GM21717 (cell line): Measurements from ENCODE around the gene TMEM63C.

Experiments used
- ATAC-seq: cut with Tn5 transposase; IDR thresholded peaks from one replicate; pipeline ENCODE4 v1.9.1; 2021; ENCODE audit warnings: mild to moderate bottlenecking, moderate library complexity; ENCODE audit not compliant: unreplicated experiment

The TMEM63C gene

GRCh38 chr14:77181603-77182437 lies at the start of gene TMEM63C:
Gene TMEM63C (plus strand): TSS chr14:77181798. CDS start chr14:77218814, 37,016 bp downstream.
- peak; percentile 74 for ATAC-seq

DNA sequence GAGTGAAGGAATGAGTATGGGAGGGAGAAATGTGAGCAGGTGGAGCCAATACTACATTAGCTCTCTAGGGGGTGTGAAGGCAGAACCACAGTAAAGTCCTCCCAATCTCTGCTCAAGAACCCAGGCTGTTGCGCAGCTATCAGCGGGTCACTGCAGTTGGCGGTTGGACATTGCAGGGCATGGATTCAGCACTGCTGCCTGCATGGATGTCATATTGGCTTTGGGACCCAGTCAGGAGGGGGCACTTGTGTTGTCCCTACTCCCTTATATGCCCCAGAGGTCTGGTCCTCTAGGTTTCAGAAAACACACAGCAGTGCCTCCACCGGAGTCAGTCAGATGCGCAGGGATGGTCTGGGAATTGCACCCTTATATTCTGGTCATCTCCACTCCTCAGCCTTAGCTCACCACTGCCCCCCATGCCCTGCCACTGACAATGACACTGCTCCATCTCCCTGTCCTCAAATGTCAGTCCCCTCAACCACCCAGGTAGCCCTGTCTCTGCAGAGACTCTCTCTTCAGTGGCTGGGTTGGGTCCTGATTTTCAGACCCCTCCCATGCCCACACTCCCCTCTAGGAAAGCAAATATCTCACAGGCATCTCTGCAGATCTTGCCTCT lies 49.6 kb upstream of the TMEM63C start:
- ATAC-seq, result no peak

DNA sequence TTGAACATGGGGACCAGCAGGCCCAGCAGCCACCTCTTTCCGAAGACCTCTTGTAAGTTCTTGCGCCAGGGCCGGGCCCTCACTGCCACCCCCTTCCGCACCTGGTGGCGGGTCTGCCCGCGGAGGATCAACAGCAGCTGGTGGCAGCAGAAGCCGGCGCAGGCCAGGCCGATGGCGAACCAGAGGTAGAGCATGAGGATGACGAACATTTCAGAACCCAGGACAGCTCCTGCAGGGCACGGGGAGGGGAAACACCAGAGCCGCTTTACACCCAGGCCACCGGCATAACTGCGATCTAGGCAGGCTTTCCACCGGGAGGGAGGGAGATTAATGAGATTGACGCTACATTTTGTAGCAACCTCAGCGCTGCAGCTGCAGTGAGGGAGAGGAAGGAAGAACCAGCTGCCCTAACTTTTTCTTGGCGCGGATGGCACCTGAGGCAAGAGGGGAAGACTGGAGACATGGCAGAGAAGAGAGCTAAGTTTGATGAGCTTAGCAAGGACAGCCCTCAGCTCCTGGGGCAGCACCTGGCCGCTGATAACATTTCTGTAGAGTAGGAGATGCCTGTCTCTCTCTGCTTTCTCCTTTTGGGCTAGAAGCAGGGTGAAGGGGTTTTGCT lies 47.8 kb upstream of the TMEM63C start:
- ATAC-seq, result no peak

DNA sequence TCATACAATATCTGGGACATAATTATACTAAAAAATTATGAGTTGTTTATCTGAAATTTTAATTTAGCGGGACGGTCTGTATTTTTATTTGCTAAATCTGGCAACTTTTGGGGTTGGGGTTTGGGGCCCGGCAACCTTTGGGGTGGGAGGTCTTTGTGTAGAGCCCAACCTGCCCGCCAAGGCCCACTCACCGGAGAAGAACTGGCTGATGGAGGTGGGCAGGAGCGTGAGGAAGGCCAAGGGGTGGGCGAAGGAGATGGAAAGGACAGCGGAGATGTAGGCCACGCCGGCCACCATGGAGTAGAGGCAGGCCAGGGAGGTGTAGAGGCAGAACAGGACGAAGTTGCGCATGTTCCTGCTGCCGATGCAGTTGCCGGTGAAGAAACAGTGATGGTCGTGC lies 42.6 kb upstream of the TMEM63C start:
- ATAC-seq, result no peak

GRCh38 chr14:77139540-77140358 lies 41.8 kb upstream of the TMEM63C start:
- ATAC-seq, result no peak

DNA sequence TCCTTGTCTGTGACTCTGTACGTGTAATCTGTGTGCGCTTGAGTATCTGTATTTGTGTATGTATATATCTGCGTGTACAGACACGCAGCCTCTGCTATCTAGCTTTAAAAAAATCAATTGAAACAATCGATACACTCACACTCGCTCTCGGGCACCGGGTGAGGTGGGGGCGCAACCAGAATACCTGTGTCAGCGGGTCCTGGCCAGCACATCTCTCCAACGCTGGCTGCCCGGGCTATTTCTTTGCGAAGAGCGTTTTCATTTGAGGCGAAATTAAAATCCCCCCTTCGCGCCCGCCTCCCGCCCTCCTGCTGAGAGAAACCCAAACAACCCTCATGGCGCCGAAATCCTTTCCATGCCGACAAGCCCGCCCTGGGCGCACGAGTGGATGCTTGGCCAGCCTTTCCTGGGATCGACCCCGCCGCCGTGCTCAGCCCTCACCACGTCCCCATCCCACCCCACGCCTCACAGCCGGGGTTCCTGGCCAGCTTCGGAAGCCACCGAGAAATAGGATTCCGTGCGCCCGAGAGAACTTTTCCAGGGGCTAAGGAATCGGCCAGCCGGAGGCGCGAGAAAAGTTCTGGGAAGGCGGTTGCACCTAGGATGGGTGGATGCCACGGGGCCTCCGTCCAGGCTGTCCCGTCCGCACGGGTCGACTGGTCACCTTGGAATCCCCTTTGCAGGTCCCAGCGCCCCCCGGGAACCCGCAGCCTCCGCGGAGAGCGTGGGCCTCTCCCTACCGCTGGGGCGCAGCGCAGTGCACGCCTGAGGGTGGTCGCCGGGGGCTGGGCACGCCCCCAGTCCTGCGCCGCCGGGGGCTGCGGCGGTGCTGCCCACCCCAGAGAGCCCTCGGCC lies 41.0 kb upstream of the TMEM63C start:
- ATAC-seq, result no peak

DNA sequence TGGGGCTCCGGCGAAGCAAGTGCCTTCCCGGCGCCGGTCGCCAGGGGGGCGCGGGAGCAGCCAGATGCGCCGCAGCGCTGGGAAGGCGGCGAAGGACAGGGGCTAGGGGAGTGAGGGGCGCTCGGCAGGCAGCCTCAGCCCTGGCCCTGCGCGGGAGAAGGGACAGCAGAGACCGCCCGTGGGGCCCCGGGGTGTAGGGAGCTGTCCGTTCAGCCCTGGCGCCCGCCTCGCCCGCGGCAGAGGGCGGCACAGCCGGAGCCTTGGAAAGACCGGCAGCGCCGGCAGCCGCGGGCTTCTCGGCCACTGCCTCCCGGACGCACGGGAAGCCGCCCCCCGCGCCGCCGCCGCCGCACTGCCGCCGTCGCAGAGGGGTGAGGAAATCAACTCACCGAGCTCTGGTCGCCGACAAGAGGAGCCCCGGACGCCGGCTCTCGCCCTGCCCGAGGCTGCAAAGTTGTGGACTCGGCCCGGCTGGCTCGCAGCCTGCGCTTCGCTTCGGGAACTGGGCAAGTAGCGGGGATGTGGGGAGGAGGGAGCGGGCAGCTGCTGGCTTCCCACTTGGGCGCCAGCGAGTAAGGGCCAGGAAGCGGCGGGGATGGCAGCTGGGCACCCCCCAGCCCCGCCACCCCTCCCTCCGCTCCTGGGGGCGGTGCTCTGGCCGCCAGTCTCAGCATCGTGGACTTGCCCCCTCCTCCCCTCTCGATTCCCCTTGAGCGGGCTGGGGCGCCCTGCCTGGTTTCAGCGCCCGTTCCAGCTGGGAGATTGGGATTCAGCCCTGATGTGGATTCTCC lies 40.2 kb upstream of the TMEM63C start, which contains the start of gene ZDHHC22:
Gene ZDHHC22 (minus strand): TSS at position 578 of the 791 bp plus-strand sequence. CDS start 2,053 bp downstream, outside the sequence.
- ATAC-seq, result no peak

GRCh38 chr14:77142005-77142800 lies 39.4 kb upstream of the TMEM63C start:
- ATAC-seq, result no peak

GRCh38 chr14:77143071-77143470 lies 38.5 kb upstream of the TMEM63C start:
- no peak for ATAC-seq

GRCh38 chr14:77144412-77145115 lies 37.0 kb upstream of the TMEM63C start:
- no peak for ATAC-seq

DNA sequence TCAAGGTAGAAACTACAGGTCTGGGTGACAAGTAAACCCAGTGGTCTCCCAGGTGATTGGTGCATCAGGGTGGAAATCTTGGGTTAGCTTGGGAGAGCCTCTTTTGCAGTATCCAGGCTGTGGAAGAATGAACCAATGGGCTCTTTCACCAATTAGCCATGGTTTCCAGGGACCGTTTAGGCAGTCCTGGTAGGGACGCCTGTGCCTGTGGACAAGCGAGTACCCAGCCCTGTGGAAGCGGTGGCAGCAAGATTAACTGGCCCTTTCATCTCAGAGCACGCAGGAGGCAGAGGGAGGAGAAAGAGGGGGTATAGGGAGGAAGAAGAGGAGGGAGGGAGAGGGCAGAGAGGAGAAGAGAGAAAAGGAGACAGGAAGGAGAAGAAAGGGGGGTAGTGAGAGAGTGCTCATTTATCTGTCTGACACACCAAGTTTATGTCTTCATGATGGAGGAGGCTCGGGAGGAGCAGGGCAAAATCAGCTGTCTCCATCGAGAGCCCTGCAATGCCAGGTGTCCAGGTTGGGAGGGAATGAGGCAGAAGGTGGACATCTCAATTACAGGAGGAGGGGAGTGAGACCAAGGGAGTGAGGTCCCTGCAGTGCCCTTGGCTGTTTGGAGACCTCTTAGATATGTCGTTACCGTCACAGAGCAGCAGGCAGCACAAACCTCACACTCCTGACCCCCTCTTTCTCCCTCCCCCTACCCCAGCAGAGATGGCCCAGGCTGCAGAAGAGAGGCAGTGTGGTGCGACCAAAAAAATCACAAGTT lies 35.4 kb upstream of the TMEM63C start:
- ATAC-seq, result no peak

- ATAC-seq, result no peak
Measured at GRCh38 chr14:77148510-77149231, 32.9 kb upstream of the TMEM63C start.

DNA sequence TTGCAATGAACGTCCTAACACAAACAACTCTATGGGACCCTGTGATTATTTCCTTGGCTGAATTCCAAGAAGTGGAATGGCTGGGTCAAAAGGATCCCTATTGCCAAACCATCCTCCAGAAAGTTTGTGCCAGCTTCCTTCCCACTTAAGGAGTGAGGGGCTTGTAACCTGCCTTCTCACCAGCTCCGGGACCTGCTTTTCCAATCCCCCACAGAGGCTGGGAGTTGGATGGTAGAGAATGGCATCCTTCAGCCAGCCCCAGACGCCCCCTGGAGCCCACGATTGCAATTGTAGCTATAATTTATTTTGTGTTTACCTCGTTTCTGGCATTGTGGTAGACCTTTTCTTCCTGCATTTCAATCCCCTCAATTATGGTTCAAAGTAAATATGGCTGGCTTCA lies 30.4 kb upstream of the TMEM63C start:
- no peak for ATAC-seq

- ATAC-seq, result no peak
Measured at GRCh38 chr14:77151918-77152588, 29.5 kb upstream of the TMEM63C start.

GRCh38 chr14:77153802-77154201 lies 27.8 kb upstream of the TMEM63C start:
- no peak for ATAC-seq

GRCh38 chr14:77154421-77154820 lies 27.2 kb upstream of the TMEM63C start:
- ATAC-seq, result no peak
